Ovary (tissue), 9 donors: Measurements from ENCODE around the gene GBX1. TPM values are rescaled to one million over a fixed set of nuclear protein-coding genes. Genes with fewer than 3 reads are reported as not detected.

Source experiments
- DNase-seq, 5 donors: peaks; one replicate each; pipeline ENCODE4 v3.0.0-alpha.2; 2019 to 2020
- H3K27ac ChIP-seq, 2 donors: fragments of 200-600 bp; one replicate each; pipeline versions ENCODE4 v1.5.1 to v1.8.0; 2019 to 2022
- H3K27me3 ChIP-seq: fragments of 200-600 bp; one replicate; pipeline ENCODE4 v1.8.0; 2022
- H3K36me3 ChIP-seq: fragments of 200-600 bp; sonication (generic); one replicate; pipeline ENCODE4 v1.5.1; 2019
- H3K4me1 ChIP-seq: one replicate; pipeline ENCODE4 v1.8.1; 2013; ENCODE audit warnings: mild to moderate bottlenecking, moderate library complexity; ENCODE audit not compliant: insufficient read depth
- H3K4me3 ChIP-seq: fragments of 200-600 bp; sonication (generic); one replicate; pipeline ENCODE4 v1.5.1; 2017
- H3K9me3 ChIP-seq, 2 donors: fragments of 200-600 bp in 1 of 2; sonication (generic) in 1 of 2; one replicate each; pipeline versions ENCODE4 v1.5.1 to v1.8.1; 2013 to 2019; ENCODE audit warnings: mild to moderate bottlenecking in 1 of 2, moderate library complexity in 1 of 2
- CTCF ChIP-seq, 3 donors: fragments of 450-650 bp in 2 of 3; fragments of 200-600 bp in 1 of 3; IDR thresholded peaks; one replicate each; pipeline versions ENCODE4 v1.5.1 to v1.8.0; 2016 to 2022; ENCODE audit warnings: antibody characterized with exemption in 3 of 3, mild to moderate bottlenecking in 1 of 3
- EP300 ChIP-seq: sonication (generic); formaldehyde crosslinking; IDR thresholded peaks from one replicate; pipeline ENCODE4 v1.6.1; 2017; ENCODE audit warnings: antibody characterized with exemption
- POLR2A ChIP-seq: fragments of 450-650 bp; IDR thresholded peaks from one replicate; pipeline ENCODE4 v1.6.1; 2017; ENCODE audit warnings: antibody characterized with exemption, mild to moderate bottlenecking, moderate library complexity
- WGBS, 3 donors: extraction: QIAGEN DNeasy Blood & Tissue Kit in 1 of 3; methylation state at CpG; one replicate each; pipeline versions ENCODE4 v1.1.5 to v1.1.7; 2013 to 2017; 5-methylcytosine and 5-hydroxymethylcytosine counted together
- intact Hi-C, 4 donors: fragments of 100-400 bp; cut with DNase I; formaldehyde crosslinking; loops; one replicate each; pipeline versions ENCODE4 v1.11.0 to v1.15.1; 2022 to 2023
- polyA plus RNA-seq, 2 donors: library from polyadenylated mRNA; stranded (reverse); fragments of 200-250 nt in 1 of 2; fragments of 350-450 nt in 1 of 2; fragmentation: Illumina TruSeq in 1 of 2; extraction: RNeasy Lipid Tissue Mini Kit (QIAGEN cat#74804) in 1 of 2; gene quantifications; one replicate each; pipeline ENCODE4 v1.2.3, GENCODE V29; 2013 to 2014
- total RNA-seq, 7 donors: library from RNA; depleted of rRNA in 2 of 7; stranded (reverse); fragments of >200 nt in 2 of 7; fragmentation: NEBNext Ultra II Directional in 3 of 7; extraction: Animal tissue kit (Norgen Biotek cat#: 25700) in 3 of 7; gene quantifications; one replicate each; pipeline versions ENCODE4 v1.1.0 to v1.2.4, GENCODE V29; 2016 to 2023
- donor health status: DM: no; HTN: no; CAD: no; lungs with moderate emphysema.
- donor health status: DM: no; HTN: no; CAD: no.
- donor health status: Bipolar disorder and iron deficiency.
- donor health status: DM: yes; HTN: yes; CAD: no.
- donor health status: DM: no; HTN: no; CAD: no.
- donor health status: DM: yes; HTN: yes; CAD: no.

Gene GBX1
- total and polyA plus RNA-seq, 9 donors = not detected

DNA sequence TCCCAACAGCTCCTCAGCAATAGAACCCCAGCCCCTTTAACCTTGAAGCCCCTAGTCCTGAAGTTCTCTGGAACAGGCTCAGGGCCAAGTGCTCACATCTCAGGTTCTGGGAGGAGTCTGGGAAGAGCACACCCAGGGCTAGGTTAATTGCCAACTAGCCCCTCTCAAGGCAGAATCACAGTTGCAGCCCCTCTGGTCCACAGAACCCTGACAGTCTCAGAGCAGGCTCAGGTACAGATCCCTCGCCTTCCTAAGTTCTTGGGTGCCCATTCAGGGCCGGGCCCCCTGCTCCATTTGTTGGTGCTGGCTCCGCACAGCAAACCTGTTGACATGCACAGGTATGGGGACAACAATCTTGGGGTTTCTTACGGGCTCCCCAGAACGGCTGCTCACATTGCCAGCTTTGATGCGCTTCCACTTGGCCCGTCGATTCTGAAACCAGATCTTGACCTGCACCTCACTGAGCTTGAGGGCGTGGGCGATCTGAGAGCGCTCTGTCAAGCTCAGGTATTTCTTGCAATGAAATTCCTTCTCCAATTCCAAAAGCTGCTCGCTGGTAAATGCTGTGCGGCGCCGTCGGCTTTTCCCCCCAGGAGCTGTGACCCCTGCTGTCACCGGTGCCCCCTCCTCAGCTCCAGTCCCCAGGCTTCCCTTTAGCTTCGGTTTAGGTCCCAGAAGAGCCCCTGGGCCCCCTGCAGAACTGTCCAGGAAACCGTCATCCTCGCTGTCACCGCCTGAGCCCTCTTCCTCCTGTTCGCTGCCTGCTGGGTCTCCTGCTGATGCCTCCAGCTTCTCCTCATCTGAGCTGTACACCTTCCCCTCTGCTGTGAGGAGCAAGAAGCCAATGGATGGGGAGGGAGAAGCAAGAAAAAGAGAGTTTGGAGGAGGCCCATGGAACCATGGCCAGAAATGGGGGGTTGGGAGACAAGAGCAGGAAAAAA is 18.9 kb downstream of the GBX1 start:
- 59 to 69% (median 66%) methylated on average over 22 of the region's 22 CpGs for WGBS, 3 donors
- DNase-seq = no peak
- Histone ChIP-seq H3K36me3 (no peaks in the 10 kb centered on the region), H3K27ac (no peak overlapping the region), H3K27me3 (no peaks in the 10 kb centered on the region), H3K4me3 (no peak overlapping the region), H3K9me3 (no peaks in the 10 kb centered on the region), H3K4me1 (no peaks in the 10 kb centered on the region)
- TF ChIP-seq CTCF (IDR thresholded peaks at IDR 0.05) = no peak
- no peak for TF ChIP-seq POLR2A
- TF ChIP-seq EP300 = no peak
- intact Hi-C loops = no loop called here

GRCh38 chr7:151146761-151147160 is 20.7 kb downstream of the GBX1 start:
- Histone ChIP-seq H3K4me3 (no peak overlapping the region), H3K9me3 (no peaks in the 10 kb centered on the region), H3K4me1 (no peaks in the 10 kb centered on the region), H3K27ac (no peak overlapping the region), H3K36me3 (no peaks in the 10 kb centered on the region), H3K27me3 (no peaks in the 10 kb centered on the region)
- TF ChIP-seq POLR2A = no peak
- TF ChIP-seq EP300 = no peak
- TF ChIP-seq CTCF (IDR thresholded peaks at IDR 0.05) = no peak
- intact Hi-C loops = no loop called here
- no peak for DNase-seq
- WGBS, 3 donors = 58 to 80% (median 64%) methylated on average over 3 of the region's 3 CpGs

DNA sequence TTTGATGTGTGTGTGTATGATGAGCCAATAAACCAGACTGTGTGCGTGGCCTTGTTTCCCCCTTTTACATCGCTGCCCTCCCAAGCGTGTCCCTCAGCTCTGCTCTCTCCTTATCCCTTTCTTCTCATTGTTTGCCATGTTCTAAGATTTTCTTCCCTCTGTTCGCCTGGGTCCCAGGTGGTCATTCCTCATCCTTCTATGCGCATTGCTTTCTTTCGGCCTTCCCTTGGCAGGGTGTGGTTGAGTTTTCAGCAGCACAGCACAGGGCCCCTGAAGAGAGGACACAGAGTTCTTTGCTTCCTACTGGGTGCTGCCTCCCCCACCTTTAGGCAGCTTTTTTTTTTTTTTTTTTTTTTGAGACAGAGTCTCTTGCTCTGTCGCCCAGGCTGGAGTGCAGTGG is 23.1 kb downstream of the GBX1 start:
- no peak overlapping the region for H3K4me3 ChIP-seq
- H3K36me3 ChIP-seq = no peaks in the 10 kb centered on the region
- no peak for DNase-seq
- H3K27me3 ChIP-seq = no peaks in the 10 kb centered on the region
- no peaks in the 10 kb centered on the region for H3K4me1 ChIP-seq
- no peaks in the 10 kb centered on the region for H3K9me3 ChIP-seq
- 93 to 96% (median 95%) methylated on average over 7 of the region's 7 CpGs for WGBS, 3 donors
- intact Hi-C loops = no loop called here
- H3K27ac ChIP-seq = no peak overlapping the region
- no peak for TF ChIP-seq EP300
- TF ChIP-seq CTCF (IDR thresholded peaks at IDR 0.05) = no peak
- no peak for TF ChIP-seq POLR2A

DNA sequence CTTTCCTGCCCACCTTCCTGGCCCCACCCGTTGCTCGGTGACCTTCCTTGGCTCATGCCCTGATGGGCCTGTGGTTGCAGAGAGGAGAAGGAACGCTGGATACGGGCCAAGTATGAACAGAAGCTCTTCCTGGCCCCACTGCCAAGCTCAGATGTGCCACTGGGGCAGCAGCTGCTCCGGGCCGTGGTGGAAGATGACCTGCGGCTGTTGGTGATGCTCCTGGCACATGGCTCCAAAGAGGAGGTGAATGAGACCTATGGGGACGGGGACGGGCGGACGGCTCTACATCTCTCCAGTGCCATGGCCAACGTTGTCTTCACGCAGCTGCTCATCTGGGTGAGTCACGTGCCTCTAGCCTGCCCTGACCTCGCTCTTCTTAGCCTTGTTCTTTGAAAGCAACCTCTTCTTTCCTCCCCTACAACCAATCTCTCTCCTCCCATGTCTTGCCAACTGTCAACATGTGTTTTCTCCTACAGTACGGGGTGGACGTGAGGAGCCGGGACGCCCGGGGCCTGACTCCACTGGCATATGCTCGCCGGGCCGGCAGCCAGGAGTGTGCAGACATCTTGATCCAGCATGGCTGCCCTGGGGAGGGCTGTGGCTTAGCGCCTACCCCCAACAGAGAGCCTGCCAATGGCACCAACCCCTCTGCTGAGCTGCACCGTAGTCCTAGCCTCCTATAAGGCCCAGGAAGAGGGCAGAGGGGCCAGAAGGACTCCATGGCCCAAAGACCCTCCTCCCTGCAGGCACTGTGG is 24.1 kb downstream of the GBX1 start:
- WGBS, 3 donors = 70 to 84% (median 71%) methylated on average over 25 of the region's 25 CpGs
- no peaks in the 10 kb centered on the region for H3K4me1 ChIP-seq
- TF ChIP-seq CTCF (IDR thresholded peaks at IDR 0.05) (no peak), EP300 (no peak), POLR2A (no peak)
- H3K27ac ChIP-seq = no peak overlapping the region
- no peak overlapping the region for H3K4me3 ChIP-seq
- intact Hi-C loops = no loop called here
- H3K27me3 ChIP-seq = no peaks in the 10 kb centered on the region
- H3K36me3 ChIP-seq = no peaks in the 10 kb centered on the region
- H3K9me3 ChIP-seq = no peaks in the 10 kb centered on the region
- peak in 1 of 5 donors; percentile 33 for DNase-seq
